Adrenal gland (tissue), 12 donors: ENCODE results near the gene CLASP1. TPM values are rescaled to one million over a fixed set of nuclear protein-coding genes. Genes with fewer than 3 reads are reported as not detected.
"Not testable (repeated sequence)": the region's sequence is repeated elsewhere in the genome, so short reads cannot be mapped to it uniquely, and the experiment has no call there.

Experiments used
- DNase-seq, 7 donors: peaks; one replicate each; pipeline ENCODE4 v3.0.0-alpha.2; 2019 to 2020
- H3K27ac ChIP-seq, 5 donors: fragments of 200-600 bp; sonication (generic) in 4 of 5; 1 replicate in 3 of 5; 2 replicates in 2 of 5; pipeline versions ENCODE4 v1.5.1 to v1.8.0; 2016 to 2020; ENCODE audit warnings: mild to moderate bottlenecking in 1 of 5
- H3K27me3 ChIP-seq: fragments of 200-600 bp; 2 replicates; pipeline ENCODE4 v1.8.0; 2021
- H3K36me3 ChIP-seq, 2 donors: fragments of 200-600 bp; replicated peaks in 1 of 2; 1 replicate in 1 of 2; 2 replicates in 1 of 2; pipeline versions ENCODE4 v1.5.1 to v1.8.0; 2018 to 2022
- H3K4me1 ChIP-seq, 2 donors: fragments of 200-600 bp; replicated peaks in 1 of 2; 1 replicate in 1 of 2; 2 replicates in 1 of 2; pipeline versions ENCODE4 v1.5.1 to v1.8.0; 2018 to 2021
- H3K4me3 ChIP-seq, 4 donors: fragments of 200-600 bp; sonication (generic) in 3 of 4; one replicate each; pipeline ENCODE4 v1.5.1; 2016 to 2018
- H3K9me3 ChIP-seq, 3 donors: fragments of 200-600 bp; sonication (generic) in 1 of 3; replicated peaks in 1 of 3; 1 replicate in 2 of 3; 2 replicates in 1 of 3; pipeline versions ENCODE4 v1.5.1 to v1.8.0; 2016 to 2021
- POLR2A ChIP-seq, 2 donors: fragments of 450-650 bp; IDR thresholded peaks; one replicate each; pipeline ENCODE4 v1.6.1; 2017; ENCODE audit warnings: antibody characterized with exemption in 2 of 2, mild to moderate bottlenecking in 2 of 2, moderate library complexity in 1 of 2
- WGBS, 4 donors: extraction: QIAGEN DNeasy Blood & Tissue Kit in 2 of 4; methylation state at CpG; one replicate each; pipeline versions ENCODE4 v1.1.5 to v1.1.7; 2013 to 2017; 5-methylcytosine and 5-hydroxymethylcytosine counted together
- intact Hi-C, 2 donors: fragments of 100-400 bp; cut with DNase I; formaldehyde crosslinking; loops; one replicate each; pipeline versions ENCODE4 v1.14.1 to v1.15.0; 2022 to 2023
- polyA plus RNA-seq, 3 donors: library from polyadenylated mRNA; stranded (reverse); fragments of 200-250 nt in 2 of 3; fragments of 350-450 nt in 1 of 3; fragmentation: Illumina TruSeq in 1 of 3; extraction: RNeasy Lipid Tissue Mini Kit (QIAGEN cat#74804) in 1 of 3; gene quantifications; one replicate each; pipeline ENCODE4 v1.2.3, GENCODE V29; 2013 to 2014
- total RNA-seq, 9 donors: library from RNA; depleted of rRNA in 4 of 9; stranded (reverse); fragments of >200 nt in 4 of 9; fragments of 120-200 nt in 1 of 9; fragmentation: NEBNext Ultra II Directional in 1 of 9; extraction: Animal tissue kit (Norgen Biotek cat#: 25700) in 1 of 9; gene quantifications; one replicate each; pipeline versions ENCODE4 v1.1.0 to v1.2.4, GENCODE V29; 2013 to 2023
- TF ChIP-seq, protein P1 (sequence below), 6 experiments: fragments of 450-650 bp in 4 of 6; fragments of 200-600 bp in 2 of 6; sonication (generic) in 1 of 6; IDR thresholded peaks; 1 replicate in 5 of 6; 2 replicates in 1 of 6; pipeline versions ENCODE4 v1.5.1 to v1.8.0; 2016 to 2021; ENCODE audit warnings: antibody characterized with exemption in 6 of 6, mild to moderate bottlenecking in 2 of 6, moderate library complexity in 1 of 6
- donor health status: healthy with polysubstance abuse.
- donor health status: Bipolar disorder and iron deficiency.
- donor health status: DM: yes; HTN: yes; CAD: no.
- donor health status: DM: no; HTN: no; CAD: no.
- donor health status: DM: no; HTN: no; CAD: no.
- donor health status: DM: yes; HTN: yes; CAD: no.

CLASP1 gene
- total and polyA plus RNA-seq, 12 donors: 14.9 to 66.1 (median 53.4) TPM

DNA sequence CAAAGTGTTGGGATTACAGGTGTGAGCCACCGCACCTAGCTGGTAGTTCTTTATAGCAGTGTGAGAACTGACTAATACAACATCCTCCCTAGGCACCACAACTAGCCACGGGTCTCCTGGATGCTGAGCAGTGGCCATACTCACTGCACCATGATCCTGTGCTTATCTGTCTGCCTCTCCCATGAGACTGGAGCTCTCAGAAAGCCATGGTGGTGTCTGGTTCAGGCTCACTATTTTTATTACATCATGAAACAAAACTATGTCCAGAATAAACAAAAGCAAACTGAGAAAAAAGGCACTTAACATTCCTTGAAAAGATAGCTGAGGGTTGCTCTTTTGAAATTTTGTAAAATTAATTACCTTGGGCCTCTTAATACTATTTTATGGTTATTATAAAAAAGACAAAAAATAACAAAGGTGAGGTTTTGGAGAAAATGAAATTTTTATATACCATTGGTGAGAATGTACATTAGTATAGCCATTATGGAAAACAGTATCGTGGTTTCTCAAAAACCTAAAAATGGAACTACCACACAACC, 273.6 kb downstream of the CLASP1 start:
- H3K4me3 ChIP-seq: no peak overlapping the region
- 83 to 93% (median 89%) methylated on average over 3 of the region's 3 CpGs for WGBS, 4 donors
- H3K27me3 ChIP-seq: no peaks in the 10 kb centered on the region
- H3K36me3 ChIP-seq: peaks cover 0 to 54% of the 10 kb centered on the region in 2 donors
- TF ChIP-seq POLR2A (IDR thresholded peaks at IDR 0.05): no peak
- TF ChIP-seq, protein P1, sequence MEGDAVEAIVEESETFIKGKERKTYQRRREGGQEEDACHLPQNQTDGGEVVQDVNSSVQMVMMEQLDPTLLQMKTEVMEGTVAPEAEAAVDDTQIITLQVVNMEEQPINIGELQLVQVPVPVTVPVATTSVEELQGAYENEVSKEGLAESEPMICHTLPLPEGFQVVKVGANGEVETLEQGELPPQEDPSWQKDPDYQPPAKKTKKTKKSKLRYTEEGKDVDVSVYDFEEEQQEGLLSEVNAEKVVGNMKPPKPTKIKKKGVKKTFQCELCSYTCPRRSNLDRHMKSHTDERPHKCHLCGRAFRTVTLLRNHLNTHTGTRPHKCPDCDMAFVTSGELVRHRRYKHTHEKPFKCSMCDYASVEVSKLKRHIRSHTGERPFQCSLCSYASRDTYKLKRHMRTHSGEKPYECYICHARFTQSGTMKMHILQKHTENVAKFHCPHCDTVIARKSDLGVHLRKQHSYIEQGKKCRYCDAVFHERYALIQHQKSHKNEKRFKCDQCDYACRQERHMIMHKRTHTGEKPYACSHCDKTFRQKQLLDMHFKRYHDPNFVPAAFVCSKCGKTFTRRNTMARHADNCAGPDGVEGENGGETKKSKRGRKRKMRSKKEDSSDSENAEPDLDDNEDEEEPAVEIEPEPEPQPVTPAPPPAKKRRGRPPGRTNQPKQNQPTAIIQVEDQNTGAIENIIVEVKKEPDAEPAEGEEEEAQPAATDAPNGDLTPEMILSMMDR (IDR thresholded peaks at IDR 0.05): no peak
- DNase-seq: no peak
- H3K9me3 ChIP-seq: no peaks in the 10 kb centered on the region
- H3K27ac ChIP-seq: no peak overlapping the region
- intact Hi-C loops: no loop called here
- H3K4me1 ChIP-seq: no peaks in the 10 kb centered on the region

- intact Hi-C loops, H3K4me3 ChIP-seq, H3K9me3 ChIP-seq, H3K4me1 ChIP-seq, H3K27ac ChIP-seq, H3K27me3 ChIP-seq, DNase-seq: not testable (repeated sequence)
- H3K36me3 ChIP-seq: peaks cover 0 to 45% of the 10 kb centered on the region in 2 donors
- 91 to 98% (median 97%) methylated on average over 3 to 5 of the region's 5 CpGs for WGBS, 4 donors
Measured at GRCh38 chr2:121374412-121375075, 274.7 kb downstream of the CLASP1 start.

DNA sequence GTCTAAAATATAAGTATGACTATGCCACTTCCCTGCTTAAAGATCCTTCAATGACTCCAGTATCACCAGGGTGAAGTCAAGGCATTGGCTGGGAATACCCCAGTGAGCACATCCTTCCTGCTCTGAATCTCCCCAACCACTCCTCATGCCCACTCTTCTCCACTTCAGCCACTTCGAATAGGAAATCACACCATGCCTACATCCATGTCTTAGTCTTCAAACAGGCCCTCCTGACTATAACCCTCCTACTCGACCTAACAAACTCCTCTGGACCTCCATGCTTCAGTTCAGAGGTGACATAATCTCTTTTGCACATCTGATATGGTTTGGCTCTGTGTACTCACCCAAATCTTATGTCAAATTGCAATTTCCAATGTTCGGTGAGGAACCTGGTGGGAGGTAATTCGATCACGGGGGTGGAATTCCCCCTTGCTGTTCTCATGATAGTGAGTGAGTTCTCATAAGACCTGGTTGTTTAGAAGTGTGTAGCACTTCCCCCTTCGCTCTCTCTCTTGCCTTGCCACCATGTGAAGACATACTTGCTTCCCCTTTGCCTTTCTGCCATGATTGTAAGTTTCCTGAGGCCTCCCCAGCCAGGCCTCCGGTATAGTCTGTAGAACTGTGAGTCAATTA, 276.4 kb downstream of the CLASP1 start:
- Histone ChIP-seq H3K4me1 (no peaks in the 10 kb centered on the region), H3K27me3 (no peaks in the 10 kb centered on the region), H3K27ac (no peak overlapping the region), H3K4me3 (no peak overlapping the region), H3K36me3 (peaks cover 0 to 51% of the 10 kb centered on the region in 2 donors), H3K9me3 (no peaks in the 10 kb centered on the region)
- 93 to 97% (median 96%) methylated on average over 7 of the region's 7 CpGs for WGBS, 4 donors
- TF ChIP-seq, protein P1 (IDR thresholded peaks at IDR 0.05): no peak
- intact Hi-C loops: no loop called here
- DNase-seq: no peak

DNA sequence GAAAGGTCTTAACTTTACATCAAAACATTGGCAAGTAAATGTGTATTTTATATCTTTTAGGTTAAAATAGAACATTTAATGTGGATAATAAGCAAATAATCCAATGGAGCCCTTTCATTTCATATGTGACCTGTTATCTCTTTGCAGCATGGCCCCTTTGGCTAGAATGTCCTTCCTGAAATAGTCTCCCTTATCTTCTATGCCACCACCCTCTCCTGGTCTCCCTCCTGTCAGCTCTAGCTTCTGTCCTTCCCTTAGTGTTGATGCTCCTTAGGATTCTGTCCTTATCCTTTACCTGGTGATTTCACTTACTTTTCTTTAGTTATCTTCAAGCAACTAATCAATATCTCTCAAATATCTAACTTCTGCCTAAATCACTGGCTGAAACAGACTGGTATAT, 277.2 kb downstream of the CLASP1 start:
- Histone ChIP-seq H3K9me3 (no peaks in the 10 kb centered on the region), H3K4me3 (no peak overlapping the region), H3K27ac (no peak overlapping the region), H3K27me3 (no peaks in the 10 kb centered on the region), H3K4me1 (no peaks in the 10 kb centered on the region), H3K36me3 (peaks cover 0 to 50% of the 10 kb centered on the region in 2 donors)
- intact Hi-C loops: no loop called here
- no peak for DNase-seq
- TF ChIP-seq, protein P1 (IDR thresholded peaks at IDR 0.05): no peak
- TF ChIP-seq POLR2A (IDR thresholded peaks at IDR 0.05): no peak
